ENCODE measurements around the gene TAOK1.

TAOK1 gene

GRCh38 chr17:29504711-29505110 lies 114.5 kb downstream of the TAOK1 start:
- H3K36me3 ChIP-seq (ENCODE audit: control insufficient read depth in 2 of 2, insufficient read depth in 1 of 2, low read length in 2 of 2), result peaks cover 86 to 89% of the 10 kb centered on the region in 2 experiments
- POLR2A ChIA-PET, result no interaction called here
- H3K4me3 ChIP-seq (ENCODE audit: low read depth, low read length), result no peak overlapping the region
- H3K27ac ChIP-seq (ENCODE audit: extremely low read depth, low read depth, low read length), result no peak overlapping the region
- no peaks in the 10 kb centered on the region for H3K4me1 ChIP-seq (ENCODE audit: control insufficient read depth, insufficient read depth, low read length)
- no peaks in the 10 kb centered on the region for H3K9me3 ChIP-seq (ENCODE audit: control insufficient read depth, insufficient read depth, low read depth, low read length)
- CTCF ChIA-PET, result interaction anchor here (1.2 to 1.5 kb wide), 3 partner anchors 8 to 135 kb away, joined by 3 to 6 read pairs (median 4); no protein-coding TSS in a partner anchor
- TF ChIP-seq KLF17 (tag by site-specific recombination; IDR thresholded peaks at IDR 0.05) (no peak), REPIN1 (tag by site-specific recombination; IDR thresholded peaks at IDR 0.05; ENCODE audit: low read depth) (no peak), GFI1B (tag by site-specific recombination; IDR thresholded peaks at IDR 0.05) (no peak), ZNF555 (tag by site-specific recombination; conservative IDR thresholded peaks at IDR 0.05) (no peak), KLF9 (tag by site-specific recombination; IDR thresholded peaks at IDR 0.05; ENCODE audit: low read depth) (no peak), ZBTB26 (tag by site-specific recombination; optimal IDR thresholded peaks at IDR 0.05) (no peak), ZNF645 (tag by site-specific recombination; IDR thresholded peaks at IDR 0.05) (no peak), ZNF138 (tag by site-specific recombination; IDR thresholded peaks at IDR 0.05; ENCODE audit: borderline replicate concordance) (no peak), TSHZ1 (tag by site-specific recombination; IDR thresholded peaks at IDR 0.05; ENCODE audit: borderline replicate concordance) (no peak), ZNF600 (tag by site-specific recombination; IDR thresholded peaks at IDR 0.05) (no peak), ZNF132 (tag by site-specific recombination; IDR thresholded peaks at IDR 0.05; ENCODE audit: borderline replicate concordance) (no peak), SCRT2 (tag by site-specific recombination; IDR thresholded peaks at IDR 0.05) (no peak), ZNF776 (tag by site-specific recombination; IDR thresholded peaks at IDR 0.05; ENCODE audit: borderline replicate concordance) (no peak), ZNF513 (tag by site-specific recombination; IDR thresholded peaks at IDR 0.05) (no peak), ZNF544 (tag by site-specific recombination; IDR thresholded peaks at IDR 0.05) (no peak), BCL11A (tag by site-specific recombination; IDR thresholded peaks at IDR 0.05; ENCODE audit: low read depth) (no peak), ZNF302 (tag by site-specific recombination; IDR thresholded peaks at IDR 0.05; ENCODE audit: low read depth) (no peak), ZNF341 (tag by site-specific recombination; IDR thresholded peaks at IDR 0.05; ENCODE audit: low read depth) (no peak)

Data from HEK293 (cell line).